GM19438 (cell line): Measurements from ENCODE around the gene PPP1R9A.

Experiments used
- ATAC-seq: cut with Tn5 transposase; IDR thresholded peaks from one replicate; pipeline ENCODE4 v1.9.1; 2021; ENCODE audit warnings: low read depth; ENCODE audit not compliant: unreplicated experiment

Gene PPP1R9A

GRCh38 chr7:95244616-95245015, 337.2 kb downstream of the PPP1R9A start:
- ATAC-seq: no peak

- ATAC-seq: no peak
Observed at GRCh38 chr7:95245828-95246500, 338.6 kb downstream of the PPP1R9A start.

GRCh38 chr7:95246831-95247370, 339.5 kb downstream of the PPP1R9A start:
- ATAC-seq: peak; percentile 86

- no peak for ATAC-seq
Observed at GRCh38 chr7:95250571-95250970, 343.2 kb downstream of the PPP1R9A start.

GRCh38 chr7:95251966-95252365, 344.6 kb downstream of the PPP1R9A start:
- ATAC-seq: no peak

GRCh38 chr7:95253986-95254385, 346.6 kb downstream of the PPP1R9A start:
- no peak for ATAC-seq

GRCh38 chr7:95255691-95256090, 348.3 kb downstream of the PPP1R9A start:
- no peak for ATAC-seq

GRCh38 chr7:95261895-95262415, 354.6 kb downstream of the PPP1R9A start:
- ATAC-seq: no peak

GRCh38 chr7:95262875-95263274, 355.5 kb downstream of the PPP1R9A start:
- no peak for ATAC-seq

GRCh38 chr7:95263785-95264362, 356.5 kb downstream of the PPP1R9A start:
- no peak for ATAC-seq

GRCh38 chr7:95264363-95264891, 357.0 kb downstream of the PPP1R9A start:
- no peak for ATAC-seq

- no peak for ATAC-seq
Observed at GRCh38 chr7:95265634-95266033, 358.2 kb downstream of the PPP1R9A start.

- ATAC-seq: no peak
Observed at GRCh38 chr7:95267754-95268153, 360.4 kb downstream of the PPP1R9A start.

- ATAC-seq: no peak
Observed at GRCh38 chr7:95269640-95270039, 362.2 kb downstream of the PPP1R9A start.

- no peak for ATAC-seq
Observed at GRCh38 chr7:95276114-95276513, 368.7 kb downstream of the PPP1R9A start.

- ATAC-seq: no peak
Observed at GRCh38 chr7:95279417-95279816, 372.0 kb downstream of the PPP1R9A start.

GRCh38 chr7:95286096-95286495, 378.7 kb downstream of the PPP1R9A start:
- no peak for ATAC-seq

GRCh38 chr7:95290166-95290830, 382.9 kb downstream of the PPP1R9A start:
- no peak for ATAC-seq

GRCh38 chr7:95295397-95295796, 388.0 kb downstream of the PPP1R9A start:
- ATAC-seq: no peak

- ATAC-seq: no peak
Observed at GRCh38 chr7:95296456-95296855, 389.1 kb downstream of the PPP1R9A start.

GRCh38 chr7:95297041-95297440, 389.6 kb downstream of the PPP1R9A start:
- ATAC-seq: no peak
